ENCODE data around the gene LTBP1. TPM values are rescaled to one million over a fixed set of nuclear protein-coding genes. Genes with fewer than 3 reads are reported as not detected.

The LTBP1 gene
- total RNA-seq, 1 donor from 2014 or later, result 0.07 TPM

DNA sequence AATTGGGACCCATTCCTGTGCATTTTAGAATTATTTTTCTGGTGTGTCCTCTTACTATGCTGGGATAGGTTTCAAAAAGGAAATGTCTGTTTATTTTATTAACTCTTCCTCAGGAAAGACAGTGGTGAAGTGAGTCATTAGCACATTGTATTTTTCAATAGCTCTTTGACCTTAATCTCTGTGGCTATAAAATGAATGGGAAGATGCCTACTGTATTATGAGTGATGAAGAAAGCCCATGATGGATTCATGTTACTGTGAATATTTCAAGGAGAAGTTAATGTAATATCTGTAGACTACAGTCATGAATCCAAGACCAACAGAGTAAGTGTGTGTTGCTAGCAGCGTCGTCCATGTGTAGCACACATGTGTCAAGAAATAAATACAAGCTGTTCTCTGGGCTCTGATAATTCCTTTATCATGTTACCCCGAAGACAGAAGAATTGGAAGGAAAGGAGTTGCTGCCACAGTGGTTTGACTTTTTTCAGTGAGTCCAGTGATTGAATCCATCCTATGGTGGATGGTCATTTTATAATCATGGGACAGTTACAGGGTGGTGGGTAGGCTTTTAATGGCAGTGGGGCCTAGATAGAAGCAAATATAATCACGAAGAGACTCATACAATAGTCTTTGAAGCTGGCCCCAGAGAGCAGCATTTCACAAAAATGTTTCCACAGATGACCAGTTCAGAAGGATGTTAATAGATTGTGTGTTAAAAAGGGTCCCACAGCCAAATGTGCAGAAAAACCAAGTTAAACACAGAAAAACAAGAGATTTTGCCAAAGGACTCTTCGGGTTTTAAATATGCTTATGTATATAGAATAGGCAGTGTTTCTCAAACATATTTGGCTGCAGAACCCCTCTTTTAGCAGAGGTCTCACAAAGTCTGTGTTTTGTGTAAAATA is 290.0 kb downstream of the LTBP1 start:
- DNase-seq (no peak), ATAC-seq (ENCODE audit: low read depth) (no peak)
- TF ChIP-seq, protein P1, sequence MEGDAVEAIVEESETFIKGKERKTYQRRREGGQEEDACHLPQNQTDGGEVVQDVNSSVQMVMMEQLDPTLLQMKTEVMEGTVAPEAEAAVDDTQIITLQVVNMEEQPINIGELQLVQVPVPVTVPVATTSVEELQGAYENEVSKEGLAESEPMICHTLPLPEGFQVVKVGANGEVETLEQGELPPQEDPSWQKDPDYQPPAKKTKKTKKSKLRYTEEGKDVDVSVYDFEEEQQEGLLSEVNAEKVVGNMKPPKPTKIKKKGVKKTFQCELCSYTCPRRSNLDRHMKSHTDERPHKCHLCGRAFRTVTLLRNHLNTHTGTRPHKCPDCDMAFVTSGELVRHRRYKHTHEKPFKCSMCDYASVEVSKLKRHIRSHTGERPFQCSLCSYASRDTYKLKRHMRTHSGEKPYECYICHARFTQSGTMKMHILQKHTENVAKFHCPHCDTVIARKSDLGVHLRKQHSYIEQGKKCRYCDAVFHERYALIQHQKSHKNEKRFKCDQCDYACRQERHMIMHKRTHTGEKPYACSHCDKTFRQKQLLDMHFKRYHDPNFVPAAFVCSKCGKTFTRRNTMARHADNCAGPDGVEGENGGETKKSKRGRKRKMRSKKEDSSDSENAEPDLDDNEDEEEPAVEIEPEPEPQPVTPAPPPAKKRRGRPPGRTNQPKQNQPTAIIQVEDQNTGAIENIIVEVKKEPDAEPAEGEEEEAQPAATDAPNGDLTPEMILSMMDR (IDR thresholded peaks at IDR 0.05), result no peak
- H3K9me3 Mint-ChIP-seq, result no peaks in the 10 kb centered on the region
- CTCF ChIA-PET, result no interaction called here
- H3K36me3 Mint-ChIP-seq (ENCODE audit: low read depth), result no peaks in the 10 kb centered on the region
- H3K4me3 Mint-ChIP-seq, result no peak overlapping the region
- no peak overlapping the region for H3K27ac Mint-ChIP-seq
- intact Hi-C loops (cut with micrococcal nuclease), result no loop called here
- POLR2A ChIA-PET, result no interaction called here
- no peaks in the 10 kb centered on the region for H3K4me1 Mint-ChIP-seq
- H3K27me3 Mint-ChIP-seq, result peaks cover 7% of the 10 kb centered on the region

DNA sequence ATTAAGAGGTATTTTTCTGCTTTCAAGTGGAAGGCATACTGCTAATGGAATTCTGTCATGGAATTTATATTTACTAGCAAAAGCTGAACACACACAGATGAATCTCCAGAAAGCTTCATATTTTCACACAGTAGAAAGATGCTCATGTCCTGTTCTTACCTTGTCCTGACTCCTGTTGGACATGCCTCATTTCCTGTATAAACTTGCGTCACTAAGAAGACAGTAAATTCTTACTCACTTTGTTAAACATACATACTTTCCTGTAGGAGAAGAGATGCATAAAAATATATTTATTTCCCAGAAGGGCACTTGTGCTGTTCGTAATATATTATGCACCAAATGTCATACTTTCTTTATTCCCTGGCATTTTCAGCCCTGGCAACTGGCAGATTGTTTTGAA is 291.4 kb downstream of the LTBP1 start:
- no peak for ATAC-seq (ENCODE audit: low read depth)
- CTCF ChIA-PET, result no interaction called here

DNA sequence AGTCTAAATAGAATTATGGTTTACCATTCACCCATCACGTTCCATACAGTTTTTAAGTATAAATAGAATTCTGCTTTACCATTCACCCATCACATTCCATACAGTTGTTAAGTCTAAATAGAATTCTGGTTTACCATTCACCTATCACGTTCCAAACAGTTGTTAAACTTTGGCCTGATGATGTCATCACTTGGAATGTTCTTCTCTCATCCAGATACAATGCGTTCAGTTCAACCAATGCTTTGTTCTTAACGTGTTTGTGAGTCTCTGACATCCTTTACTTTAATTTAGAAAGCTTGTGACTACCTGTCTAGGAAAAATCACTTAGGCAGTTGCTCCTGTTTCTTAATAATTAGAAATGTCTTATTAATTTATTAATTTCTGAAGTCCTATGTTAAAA is 293.4 kb downstream of the LTBP1 start:
- Mint-ChIP-seq H3K4me3 (no peak overlapping the region), H3K27me3 (peaks cover 3% of the 10 kb centered on the region), H3K4me1 (peaks cover 1% of the 10 kb centered on the region), H3K9me3 (no peaks in the 10 kb centered on the region), H3K36me3 (ENCODE audit: low read depth) (no peaks in the 10 kb centered on the region), H3K27ac (no peak overlapping the region)
- CTCF ChIA-PET, result no interaction called here
- POLR2A ChIA-PET, result no interaction called here
- intact Hi-C loops (cut with micrococcal nuclease), result no loop called here
- DNase-seq (no peak), ATAC-seq (ENCODE audit: low read depth) (no peak)
- TF ChIP-seq, protein P1 (IDR thresholded peaks at IDR 0.05), result no peak

More for the DNA sequence above, 291.4 kb downstream of the LTBP1 start:
- Mint-ChIP-seq H3K4me3 (no peak overlapping the region), H3K27ac (no peak overlapping the region), H3K4me1 (no peaks in the 10 kb centered on the region), H3K36me3 (ENCODE audit: low read depth) (no peaks in the 10 kb centered on the region), H3K9me3 (no peaks in the 10 kb centered on the region), H3K27me3 (peaks cover 3% of the 10 kb centered on the region)
- intact Hi-C loops (cut with micrococcal nuclease), result no loop called here
- DNase-seq, result no peak
- TF ChIP-seq, protein P1 (IDR thresholded peaks at IDR 0.05), result no peak
- POLR2A ChIA-PET, result no interaction called here

DNA sequence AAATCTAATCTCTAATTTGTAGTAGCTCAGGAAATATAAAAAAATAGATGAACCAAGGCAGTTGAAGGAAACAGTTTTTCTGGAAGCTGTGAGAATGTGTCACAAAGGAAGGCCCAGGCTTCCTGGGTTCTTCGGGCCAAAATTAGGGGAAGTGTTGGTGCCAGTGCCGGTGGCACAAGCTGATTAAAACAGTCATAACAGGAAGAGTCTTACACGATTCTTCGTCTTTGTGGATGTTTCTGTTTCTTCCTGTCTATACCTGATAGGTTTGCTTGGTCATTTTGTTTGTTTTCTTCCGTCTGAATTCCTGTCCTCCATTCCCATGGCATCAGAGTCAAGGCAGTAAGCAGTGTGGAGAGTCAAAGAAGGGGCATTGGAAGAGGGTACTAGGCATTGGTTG is 294.3 kb downstream of the LTBP1 start:
- H3K36me3 Mint-ChIP-seq (ENCODE audit: low read depth), result no peaks in the 10 kb centered on the region
- peaks cover 3% of the 10 kb centered on the region for H3K27me3 Mint-ChIP-seq
- TF ChIP-seq, protein P1 (IDR thresholded peaks at IDR 0.05), result no peak
- H3K9me3 Mint-ChIP-seq, result no peaks in the 10 kb centered on the region
- H3K4me3 Mint-ChIP-seq, result no peak overlapping the region
- ChIA-PET CTCF (no interaction called here), POLR2A (no interaction called here)
- intact Hi-C loops (cut with micrococcal nuclease), result no loop called here
- no peak for DNase-seq
- H3K27ac Mint-ChIP-seq, result no peak overlapping the region
- no peak for ATAC-seq (ENCODE audit: low read depth)
- H3K4me1 Mint-ChIP-seq, result peaks cover 1% of the 10 kb centered on the region

DNA sequence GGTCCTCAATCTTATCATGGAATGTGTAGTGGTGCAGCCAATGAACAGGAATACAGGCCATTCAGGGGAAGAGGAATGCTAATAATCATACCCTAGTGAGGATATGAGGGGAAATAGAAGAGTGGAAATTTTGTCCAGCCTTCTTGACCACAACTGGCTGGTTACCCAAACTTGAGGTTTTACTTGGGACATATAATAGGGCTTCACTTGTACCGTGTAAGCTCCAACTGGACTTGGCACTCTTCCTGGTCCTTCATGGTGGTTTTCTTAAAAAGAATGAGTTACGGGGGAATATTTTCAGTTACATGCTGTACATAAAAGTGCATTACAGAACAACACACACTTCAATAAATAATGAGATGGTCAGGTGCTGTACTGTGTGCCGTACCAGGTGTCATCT is 294.8 kb downstream of the LTBP1 start:
- no peaks in the 10 kb centered on the region for H3K9me3 Mint-ChIP-seq
- intact Hi-C loops (cut with micrococcal nuclease), result no loop called here
- H3K36me3 Mint-ChIP-seq (ENCODE audit: low read depth), result no peaks in the 10 kb centered on the region
- POLR2A ChIA-PET, result no interaction called here
- CTCF ChIA-PET, result no interaction called here
- no peak overlapping the region for H3K4me3 Mint-ChIP-seq
- H3K4me1 Mint-ChIP-seq, result peaks cover 1% of the 10 kb centered on the region
- H3K27ac Mint-ChIP-seq, result no peak overlapping the region
- ATAC-seq (ENCODE audit: low read depth) (no peak), DNase-seq (no peak)
- TF ChIP-seq, protein P1 (IDR thresholded peaks at IDR 0.05), result no peak
- H3K27me3 Mint-ChIP-seq, result peaks cover 3% of the 10 kb centered on the region

Measured in activated B cell treated with CpG ODN at 0.5 μM for 24 hours (primary cell).